Activated CD4-positive, alpha-beta memory T cell treated with anti-CD3 and anti-CD28 coated beads, Interleukin-2, amount 10 ng/mL, durations not matched to agents 7 days and 5 days (primary cell): ENCODE results near the gene SEPTIN8. TPM values are rescaled to one million over a fixed set of nuclear protein-coding genes. Genes with fewer than 3 reads are reported as not detected.

Source experiments
- CTCF ChIA-PET: fragments of 350-600 bp; sonication (Branson Sonifier 250); formaldehyde crosslinking; loops from one replicate; lab custom pipeline; 2021; ENCODE audit warnings: antibody characterized with exemption, inconsistent platforms; lab: Charles Lee
- POLR2A ChIA-PET: fragments of 350-600 bp; sonication (Branson Sonifier 250); formaldehyde crosslinking; loops from one replicate; lab custom pipeline; 2021; ENCODE audit warnings: antibody characterized with exemption; lab: Charles Lee
- DNase-seq: peaks from one replicate; pipeline ENCODE4 v3.0.0-alpha.2; 2020
- H3K27ac Mint-ChIP-seq: one replicate; pipeline ENCODE4 v1.8.0; 2021; ENCODE audit warnings: mild to moderate bottlenecking, mixed read lengths
- H3K27me3 Mint-ChIP-seq: one replicate; pipeline ENCODE4 v1.8.0; 2021; ENCODE audit warnings: mixed read lengths
- H3K36me3 Mint-ChIP-seq: one replicate; pipeline ENCODE4 v1.8.0; 2021; ENCODE audit warnings: low read depth, mixed read lengths
- H3K4me1 Mint-ChIP-seq: one replicate; pipeline ENCODE4 v1.8.0; 2021; ENCODE audit warnings: mixed read lengths
- H3K4me3 Mint-ChIP-seq: one replicate; pipeline ENCODE4 v1.8.0; 2021; ENCODE audit warnings: mild to moderate bottlenecking, mixed read lengths
- H3K9me3 Mint-ChIP-seq: one replicate; pipeline ENCODE4 v1.8.0; 2021; ENCODE audit warnings: mixed read lengths
- total RNA-seq, 2 experiments: library from RNA; stranded (reverse); gene quantifications; one replicate each; pipeline ENCODE4 v1.2.3, GENCODE V29; 2021

SEPTIN8 gene
- total RNA-seq, 2 experiments from 2014 or later = 29.7 to 31.8 TPM

GRCh38 chr5:132759114-132760048 lies 17.7 kb downstream of the SEPTIN8 start:
- no peaks in the 10 kb centered on the region for H3K27me3 Mint-ChIP-seq

GRCh38 chr5:132758451-132758850 lies 18.6 kb downstream of the SEPTIN8 start:
- Mint-ChIP-seq H3K36me3 (peaks cover 7% of the 10 kb centered on the region), H3K4me1 (peaks cover 13% of the 10 kb centered on the region), H3K4me3 (no peak overlapping the region), H3K27me3 (no peaks in the 10 kb centered on the region), H3K27ac (no peak overlapping the region), H3K9me3 (no peaks in the 10 kb centered on the region)
- DNase-seq = no peak
- ChIA-PET CTCF (interaction anchor here (0.5 kb wide), 1 partner anchor 242 kb away, joined by 3 read pairs; no protein-coding TSS in a partner anchor), POLR2A (no interaction called here)

More at GRCh38 chr5:132759114-132760048, 17.7 kb downstream of the SEPTIN8 start:
- Mint-ChIP-seq H3K36me3 (peaks cover 7% of the 10 kb centered on the region), H3K27ac (no peak overlapping the region), H3K4me3 (no peak overlapping the region), H3K9me3 (no peaks in the 10 kb centered on the region), H3K4me1 (peaks cover 10% of the 10 kb centered on the region)
- POLR2A ChIA-PET = no interaction called here
- DNase-seq = no peak
- CTCF ChIA-PET = no interaction called here

GRCh38 chr5:132756542-132756941 lies 20.5 kb downstream of the SEPTIN8 start:
- Mint-ChIP-seq H3K4me1 (peaks cover 18% of the 10 kb centered on the region), H3K9me3 (no peaks in the 10 kb centered on the region), H3K36me3 (peaks cover 11% of the 10 kb centered on the region), H3K27me3 (no peaks in the 10 kb centered on the region), H3K4me3 (no peak overlapping the region), H3K27ac (no peak overlapping the region)
- DNase-seq = no peak
- ChIA-PET CTCF (interaction anchor here (1.1 kb wide), 1 partner anchor 61 kb away, joined by 3 read pairs; no protein-coding TSS in a partner anchor), POLR2A (interaction anchor here (0.9 kb wide), 1 partner anchor 115 kb away, joined by 3 read pairs; no protein-coding TSS in a partner anchor)

- H3K27ac Mint-ChIP-seq = no peak overlapping the region
- POLR2A ChIA-PET = interaction anchor here (1.3 to 1.4 kb wide), 2 partner anchors 11 to 17 kb away, joined by 3 to 5 read pairs; partner anchors contain the start of gene KIF3A
- no peaks in the 10 kb centered on the region for H3K9me3 Mint-ChIP-seq
- peaks cover 32% of the 10 kb centered on the region for H3K4me1 Mint-ChIP-seq
- CTCF ChIA-PET = interaction anchor here (2.5 kb wide), 1 partner anchor 65 kb away, joined by 20 read pairs; no protein-coding TSS in a partner anchor
- no peak overlapping the region for H3K4me3 Mint-ChIP-seq
- DNase-seq = no peak
- H3K36me3 Mint-ChIP-seq = peaks cover 19% of the 10 kb centered on the region
- no peaks in the 10 kb centered on the region for H3K27me3 Mint-ChIP-seq
Measured at GRCh38 chr5:132754947-132755346, 22.1 kb downstream of the SEPTIN8 start.

GRCh38 chr5:132754111-132754510 lies 22.9 kb downstream of the SEPTIN8 start:
- POLR2A ChIA-PET = interaction anchor here (0.8 to 1.3 kb wide), 2 partner anchors 12 to 15 kb away, joined by 3 read pairs; no protein-coding TSS in a partner anchor
- peaks cover 37% of the 10 kb centered on the region for H3K4me1 Mint-ChIP-seq
- no peaks in the 10 kb centered on the region for H3K9me3 Mint-ChIP-seq
- H3K27ac Mint-ChIP-seq = no peak overlapping the region
- no peak for DNase-seq
- no peak overlapping the region for H3K4me3 Mint-ChIP-seq
- peaks cover 19% of the 10 kb centered on the region for H3K36me3 Mint-ChIP-seq
- CTCF ChIA-PET = interaction anchor here (1.3 to 2.5 kb wide), 2 partner anchors 17 to 66 kb away, joined by 3 to 20 read pairs; partner anchors contain the start of gene KIF3A
- H3K27me3 Mint-ChIP-seq = no peaks in the 10 kb centered on the region

GRCh38 chr5:132753135-132753987 lies 23.7 kb downstream of the SEPTIN8 start:
- no peak for DNase-seq
- H3K27me3 Mint-ChIP-seq = no peaks in the 10 kb centered on the region
- H3K27ac Mint-ChIP-seq = no peak overlapping the region
- ChIA-PET CTCF (interaction anchor here (1.3 to 2.5 kb wide), 2 partner anchors 16 to 67 kb away, joined by 3 to 20 read pairs; partner anchors contain the start of gene KIF3A), POLR2A (interaction anchor here (0.9 to 1.5 kb wide), 2 partner anchors 15 to 48 kb away, joined by 3 to 4 read pairs; no protein-coding TSS in a partner anchor)
- peaks cover 19% of the 10 kb centered on the region for H3K36me3 Mint-ChIP-seq
- no peaks in the 10 kb centered on the region for H3K9me3 Mint-ChIP-seq
- H3K4me3 Mint-ChIP-seq = no peak overlapping the region
- peaks cover 37% of the 10 kb centered on the region for H3K4me1 Mint-ChIP-seq

GRCh38 chr5:132752581-132753125 lies 24.4 kb downstream of the SEPTIN8 start:
- Mint-ChIP-seq H3K4me1 (peaks cover 37% of the 10 kb centered on the region), H3K27me3 (no peaks in the 10 kb centered on the region), H3K4me3 (no peak overlapping the region), H3K27ac (no peak overlapping the region), H3K9me3 (no peaks in the 10 kb centered on the region), H3K36me3 (peaks cover 19% of the 10 kb centered on the region)
- ChIA-PET CTCF (interaction anchor here (0.8 to 2.5 kb wide), 2 partner anchors 67 to 359 kb away, joined by 3 to 20 read pairs; no protein-coding TSS in a partner anchor), POLR2A (interaction anchor here (0.9 to 1.5 kb wide), 3 partner anchors 14 to 1117 kb away, joined by 3 to 4 read pairs (median 3); no protein-coding TSS in a partner anchor)
- no peak for DNase-seq

- Mint-ChIP-seq H3K9me3 (no peaks in the 10 kb centered on the region), H3K36me3 (peaks cover 19% of the 10 kb centered on the region), H3K4me1 (peaks cover 37% of the 10 kb centered on the region), H3K4me3 (no peak overlapping the region), H3K27ac (no peak overlapping the region), H3K27me3 (no peaks in the 10 kb centered on the region)
- POLR2A ChIA-PET = interaction anchor here (0.7 to 1.5 kb wide), 3 partner anchors 15 to 1116 kb away, joined by 3 to 4 read pairs (median 4); partner anchors contain the start of gene KIF3A
- DNase-seq = no peak
- CTCF ChIA-PET = interaction anchor here (0.8 to 2.2 kb wide), 2 partner anchors 68 to 359 kb away, joined by 3 to 8 read pairs; no protein-coding TSS in a partner anchor
Measured at GRCh38 chr5:132751971-132752580, 25.0 kb downstream of the SEPTIN8 start.

- Mint-ChIP-seq H3K9me3 (no peaks in the 10 kb centered on the region), H3K27ac (peak overlapping the region; percentile 59), H3K36me3 (peaks cover 19% of the 10 kb centered on the region), H3K4me3 (no peak overlapping the region), H3K27me3 (no peaks in the 10 kb centered on the region), H3K4me1 (peaks cover 37% of the 10 kb centered on the region)
- POLR2A ChIA-PET = interaction anchor here (0.7 kb wide), 1 partner anchor 14 kb away, joined by 4 read pairs; the partner anchor contains the start of gene KIF3A
- CTCF ChIA-PET = interaction anchor here (1.6 to 2.2 kb wide), 2 partner anchors 66 to 69 kb away, joined by 3 to 8 read pairs; no protein-coding TSS in a partner anchor
- DNase-seq = no peak
Measured at GRCh38 chr5:132751444-132751843, 25.6 kb downstream of the SEPTIN8 start.

- peaks cover 19% of the 10 kb centered on the region for H3K36me3 Mint-ChIP-seq
- H3K27me3 Mint-ChIP-seq = peaks cover 4% of the 10 kb centered on the region
- peaks cover 41% of the 10 kb centered on the region for H3K4me1 Mint-ChIP-seq
- POLR2A ChIA-PET = no interaction called here
- H3K9me3 Mint-ChIP-seq = no peaks in the 10 kb centered on the region
- CTCF ChIA-PET = interaction anchor here (1.2 to 2.2 kb wide), 5 partner anchors 10 to 223 kb away, joined by 3 to 8 read pairs (median 3); no protein-coding TSS in a partner anchor
- no peak overlapping the region for H3K4me3 Mint-ChIP-seq
- H3K27ac Mint-ChIP-seq = no peak overlapping the region
- DNase-seq = no peak
Measured at GRCh38 chr5:132750471-132751230, 26.4 kb downstream of the SEPTIN8 start.

GRCh38 chr5:132749506-132749905 lies 27.5 kb downstream of the SEPTIN8 start:
- POLR2A ChIA-PET = interaction anchor here (1.1 to 3.7 kb wide), 2 partner anchors 12 to 42 kb away, joined by 3 to 43 read pairs; partner anchors contain the start of gene KIF3A
- peaks cover 19% of the 10 kb centered on the region for H3K36me3 Mint-ChIP-seq
- H3K4me1 Mint-ChIP-seq = peaks cover 31% of the 10 kb centered on the region
- H3K27me3 Mint-ChIP-seq = peaks cover 14% of the 10 kb centered on the region
- H3K27ac Mint-ChIP-seq = no peak overlapping the region
- CTCF ChIA-PET = interaction anchor here (1.2 to 1.6 kb wide), 2 partner anchors 12 to 22 kb away, joined by 3 read pairs; no protein-coding TSS in a partner anchor
- no peaks in the 10 kb centered on the region for H3K9me3 Mint-ChIP-seq
- DNase-seq = no peak
- H3K4me3 Mint-ChIP-seq = no peak overlapping the region
